Fibroblast of mammary gland (primary cell): ENCODE results near the gene HS2ST1.

ENCODE experiments used
- DNase-seq: peaks from one replicate; pipeline ENCODE4 v3.0.0-alpha.2; 2010; ENCODE audit warnings: low read depth
- H3K4me3 ChIP-seq: 2 replicates; pipeline ENCODE4 v1.5.1; 2011; ENCODE audit warnings: low read depth, mild to moderate bottlenecking, low read length, moderate library complexity; ENCODE audit not compliant: control insufficient read depth
- CTCF ChIP-seq: conservative IDR thresholded peaks from 2 replicates; pipeline ENCODE4 v1.5.1; 2011; ENCODE audit warnings: low read depth, low read length, inconsistent platforms; ENCODE audit not compliant: control insufficient read depth, insufficient read depth

The HS2ST1 gene

GRCh38 chr1:87100271-87100670 lies 185.8 kb downstream of the HS2ST1 start:
- no peak for TF ChIP-seq CTCF
- DNase-seq = no peak
- H3K4me3 ChIP-seq = no peak overlapping the region

GRCh38 chr1:87103074-87103473 lies 188.6 kb downstream of the HS2ST1 start:
- DNase-seq = no peak
- TF ChIP-seq CTCF = no peak
- no peak overlapping the region for H3K4me3 ChIP-seq

GRCh38 chr1:87104140-87104539 lies 189.7 kb downstream of the HS2ST1 start:
- DNase-seq = no peak
- no peak overlapping the region for H3K4me3 ChIP-seq
- TF ChIP-seq CTCF = no peak

GRCh38 chr1:87104945-87105344 lies 190.5 kb downstream of the HS2ST1 start:
- no peak overlapping the region for H3K4me3 ChIP-seq
- no peak for DNase-seq
- TF ChIP-seq CTCF = no peak

GRCh38 chr1:87106144-87106543 lies 191.7 kb downstream of the HS2ST1 start:
- no peak for DNase-seq
- TF ChIP-seq CTCF = no peak
- no peak overlapping the region for H3K4me3 ChIP-seq

- DNase-seq = no peak
- no peak for TF ChIP-seq CTCF
- no peak overlapping the region for H3K4me3 ChIP-seq
These were observed 192.4 kb downstream of the HS2ST1 start for GRCh38 chr1:87106867-87107266.

- no peak overlapping the region for H3K4me3 ChIP-seq
- DNase-seq = no peak
These were observed 193.8 kb downstream of the HS2ST1 start for GRCh38 chr1:87108228-87108627.

More at GRCh38 chr1:87108228-87108627, 193.8 kb downstream of the HS2ST1 start:
- TF ChIP-seq CTCF = no peak
